GM18861 (cell line): ENCODE results near the gene CTXND1.

ENCODE experiments used
- ATAC-seq: cut with Tn5 transposase; IDR thresholded peaks from one replicate; pipeline ENCODE4 v1.9.1; 2021; ENCODE audit not compliant: unreplicated experiment

CTXND1 gene

GRCh38 chr15:80183306-80183705 is 68.7 kb downstream of the CTXND1 start:
- ATAC-seq: no peak

- ATAC-seq: no peak
Measured at GRCh38 chr15:80182611-80183261, 69.3 kb downstream of the CTXND1 start.

- ATAC-seq: no peak
Measured at GRCh38 chr15:80180986-80181385, 71.0 kb downstream of the CTXND1 start.

- ATAC-seq: no peak
Measured at GRCh38 chr15:80180468-80180867, 71.5 kb downstream of the CTXND1 start.

- ATAC-seq: no peak
Measured at GRCh38 chr15:80179935-80180334, 72.1 kb downstream of the CTXND1 start.

- ATAC-seq: no peak
Measured at GRCh38 chr15:80179025-80179759, 72.8 kb downstream of the CTXND1 start.

GRCh38 chr15:80177156-80177555 is 74.9 kb downstream of the CTXND1 start:
- no peak for ATAC-seq

- ATAC-seq: no peak
Measured at GRCh38 chr15:80176443-80176842, 75.6 kb downstream of the CTXND1 start.

- no peak for ATAC-seq
Measured at GRCh38 chr15:80175436-80175835, 76.6 kb downstream of the CTXND1 start.

GRCh38 chr15:80174017-80174746 is 77.8 kb downstream of the CTXND1 start:
- no peak for ATAC-seq

- ATAC-seq: peak; percentile 62
Measured at GRCh38 chr15:80173022-80173759, 78.8 kb downstream of the CTXND1 start.

- ATAC-seq: no peak
Measured at GRCh38 chr15:80172401-80172800, 79.6 kb downstream of the CTXND1 start.

GRCh38 chr15:80171787-80172186 is 80.2 kb downstream of the CTXND1 start:
- no peak for ATAC-seq

- no peak for ATAC-seq
Measured at GRCh38 chr15:80170596-80170995, 81.4 kb downstream of the CTXND1 start.

- ATAC-seq: no peak
Measured at GRCh38 chr15:80169768-80170357, 82.2 kb downstream of the CTXND1 start.

GRCh38 chr15:80168421-80168820 is 83.6 kb downstream of the CTXND1 start:
- no peak for ATAC-seq

GRCh38 chr15:80167936-80168335 is 84.1 kb downstream of the CTXND1 start:
- ATAC-seq: no peak

GRCh38 chr15:80163897-80164296 is 88.1 kb downstream of the CTXND1 start:
- no peak for ATAC-seq

GRCh38 chr15:80163217-80163616 is 88.8 kb downstream of the CTXND1 start:
- ATAC-seq: no peak

GRCh38 chr15:80162059-80162554 is 89.9 kb downstream of the CTXND1 start:
- ATAC-seq: no peak
